GM18870 (cell line): ENCODE data around the gene EEF2K.

Experiments
- ATAC-seq: cut with Tn5 transposase; IDR thresholded peaks from one replicate; pipeline ENCODE4 v1.9.1; 2021; ENCODE audit warnings: moderate library complexity; ENCODE audit not compliant: unreplicated experiment

The EEF2K gene

GRCh38 chr16:22239131-22239805, 33.2 kb downstream of the EEF2K start:
- ATAC-seq = no peak

GRCh38 chr16:22240023-22240710, 34.1 kb downstream of the EEF2K start:
- no peak for ATAC-seq

GRCh38 chr16:22250522-22250921, 44.4 kb downstream of the EEF2K start:
- ATAC-seq = no peak

GRCh38 chr16:22252317-22252716, 46.2 kb downstream of the EEF2K start:
- no peak for ATAC-seq

- no peak for ATAC-seq
Observed at GRCh38 chr16:22253272-22253671, 47.2 kb downstream of the EEF2K start.

- ATAC-seq = no peak
Observed at GRCh38 chr16:22255335-22255734, 49.3 kb downstream of the EEF2K start.

GRCh38 chr16:22257440-22257839, 51.4 kb downstream of the EEF2K start:
- ATAC-seq = no peak

- ATAC-seq = no peak
Observed at GRCh38 chr16:22260490-22260889, 54.4 kb downstream of the EEF2K start.

GRCh38 chr16:22262460-22262859, 56.4 kb downstream of the EEF2K start:
- ATAC-seq = no peak

- ATAC-seq = no peak
Observed at GRCh38 chr16:22264786-22265185, 58.7 kb downstream of the EEF2K start.

- no peak for ATAC-seq
Observed at GRCh38 chr16:22265351-22265750, 59.3 kb downstream of the EEF2K start.

GRCh38 chr16:22266546-22266945, 60.5 kb downstream of the EEF2K start:
- ATAC-seq = no peak

- ATAC-seq = no peak
Observed at GRCh38 chr16:22267764-22268163, 61.7 kb downstream of the EEF2K start.

- ATAC-seq = no peak
Observed at GRCh38 chr16:22270525-22270924, 64.4 kb downstream of the EEF2K start.

GRCh38 chr16:22272870-22273650, 67.0 kb downstream of the EEF2K start:
- no peak for ATAC-seq

GRCh38 chr16:22274916-22275315, 68.8 kb downstream of the EEF2K start:
- no peak for ATAC-seq

- no peak for ATAC-seq
Observed at GRCh38 chr16:22278441-22279230, 72.6 kb downstream of the EEF2K start.

GRCh38 chr16:22282254-22282892, 76.3 kb downstream of the EEF2K start:
- ATAC-seq = no peak

- no peak for ATAC-seq
Observed at GRCh38 chr16:22284637-22285036, 78.6 kb downstream of the EEF2K start.

GRCh38 chr16:22285080-22285479, 79.0 kb downstream of the EEF2K start:
- ATAC-seq = no peak

- ATAC-seq = no peak
Observed at GRCh38 chr16:22291020-22291419, 84.9 kb downstream of the EEF2K start.
